Measurements from ENCODE around the gene BCL3. TPM values are rescaled to one million over a fixed set of nuclear protein-coding genes. Genes with fewer than 3 reads are reported as not detected.
"Not testable (repeated sequence)": the region's sequence is repeated elsewhere in the genome, so short reads cannot be mapped to it uniquely, and the experiment has no call there.

Gene BCL3
- total RNA-seq, 6 experiments from 2014 or later = 12.9 to 20.1 (median 16.7) TPM

DNA sequence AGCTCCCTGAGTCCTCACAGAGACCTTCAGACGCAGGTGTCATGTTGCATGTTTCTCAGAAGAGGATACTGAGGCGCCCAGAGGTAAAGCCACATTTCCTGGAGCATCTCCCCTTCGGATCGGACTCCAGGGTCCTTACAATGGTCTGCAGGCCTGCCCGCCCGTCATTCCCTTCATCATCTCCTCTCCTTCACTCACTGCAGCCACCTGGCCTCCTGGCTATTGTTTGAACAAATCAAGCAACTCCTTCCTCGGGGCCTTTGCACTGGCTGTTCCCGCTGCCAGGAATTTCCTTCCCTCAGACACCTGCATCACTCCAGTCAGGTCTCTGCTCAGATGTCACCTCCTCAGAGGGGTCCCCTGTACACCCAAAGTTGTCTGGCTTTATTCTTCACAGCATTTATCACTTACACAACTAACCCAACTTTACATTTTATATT lies 29.2 kb upstream of the BCL3 start:
- no peaks in the 10 kb centered on the region for H3K27me3 Mint-ChIP-seq (ENCODE audit: insufficient read depth)

DNA sequence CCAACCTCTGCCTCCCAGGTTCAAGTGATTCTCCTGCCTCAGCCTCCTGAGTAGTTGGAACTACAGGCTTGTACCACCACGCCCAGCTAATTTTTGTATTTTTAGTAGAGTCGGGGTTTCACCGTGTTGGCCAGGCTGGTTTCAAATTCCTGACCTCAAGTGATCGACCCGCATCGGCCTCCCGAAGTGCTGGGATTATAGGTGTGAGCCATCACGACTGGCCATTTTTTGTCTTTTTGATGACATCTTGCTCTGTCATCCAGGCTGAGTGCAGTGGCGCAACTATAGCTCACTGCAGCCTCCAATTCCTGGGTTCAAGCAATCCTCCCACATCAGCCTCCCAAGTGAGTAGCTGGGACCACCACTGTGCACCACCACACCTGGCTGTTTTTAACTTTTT lies 28.1 kb upstream of the BCL3 start:
- H3K36me3 Mint-ChIP-seq (ENCODE audit: low read depth); H3K4me3 Mint-ChIP-seq; H3K27me3 Mint-ChIP-seq (ENCODE audit: insufficient read depth); DNase-seq; H3K27ac Mint-ChIP-seq; H3K9me3 Mint-ChIP-seq: not testable (repeated sequence)
- peaks cover 52% of the 10 kb centered on the region for H3K4me1 Mint-ChIP-seq (ENCODE audit: low read depth)

More for the DNA sequence above, 29.2 kb upstream of the BCL3 start:
- Mint-ChIP-seq H3K36me3 (ENCODE audit: low read depth) (peaks cover 11% of the 10 kb centered on the region), H3K27ac (no peak overlapping the region), H3K4me3 (no peak overlapping the region), H3K4me1 (ENCODE audit: low read depth) (peaks cover 44% of the 10 kb centered on the region), H3K9me3 (peaks cover 16% of the 10 kb centered on the region)
- DNase-seq = no peak
- TF ChIP-seq CTCF (IDR thresholded peaks at IDR 0.05) = no peak

GRCh38 chr19:44720945-44721344 lies 27.6 kb upstream of the BCL3 start:
- Mint-ChIP-seq H3K4me1 (ENCODE audit: low read depth) (peaks cover 52% of the 10 kb centered on the region), H3K27me3 (ENCODE audit: insufficient read depth) (no peaks in the 10 kb centered on the region), H3K36me3 (ENCODE audit: low read depth) (no peaks in the 10 kb centered on the region), H3K27ac (no peak overlapping the region), H3K4me3 (no peak overlapping the region; the same call in 1 of the 2 replicates), H3K9me3 (peaks cover under 1% of the 10 kb centered on the region; the same call in 1 of the 2 replicates)
- TF ChIP-seq CTCF (IDR thresholded peaks at IDR 0.05) = no peak
- DNase-seq = no peak

GRCh38 chr19:44721369-44721768 lies 27.1 kb upstream of the BCL3 start:
- not testable (repeated sequence) for H3K27me3 Mint-ChIP-seq (ENCODE audit: insufficient read depth); DNase-seq; H3K4me3 Mint-ChIP-seq; H3K36me3 Mint-ChIP-seq (ENCODE audit: low read depth); H3K27ac Mint-ChIP-seq; H3K9me3 Mint-ChIP-seq
- H3K4me1 Mint-ChIP-seq (ENCODE audit: low read depth) = peaks cover 52% of the 10 kb centered on the region

DNA sequence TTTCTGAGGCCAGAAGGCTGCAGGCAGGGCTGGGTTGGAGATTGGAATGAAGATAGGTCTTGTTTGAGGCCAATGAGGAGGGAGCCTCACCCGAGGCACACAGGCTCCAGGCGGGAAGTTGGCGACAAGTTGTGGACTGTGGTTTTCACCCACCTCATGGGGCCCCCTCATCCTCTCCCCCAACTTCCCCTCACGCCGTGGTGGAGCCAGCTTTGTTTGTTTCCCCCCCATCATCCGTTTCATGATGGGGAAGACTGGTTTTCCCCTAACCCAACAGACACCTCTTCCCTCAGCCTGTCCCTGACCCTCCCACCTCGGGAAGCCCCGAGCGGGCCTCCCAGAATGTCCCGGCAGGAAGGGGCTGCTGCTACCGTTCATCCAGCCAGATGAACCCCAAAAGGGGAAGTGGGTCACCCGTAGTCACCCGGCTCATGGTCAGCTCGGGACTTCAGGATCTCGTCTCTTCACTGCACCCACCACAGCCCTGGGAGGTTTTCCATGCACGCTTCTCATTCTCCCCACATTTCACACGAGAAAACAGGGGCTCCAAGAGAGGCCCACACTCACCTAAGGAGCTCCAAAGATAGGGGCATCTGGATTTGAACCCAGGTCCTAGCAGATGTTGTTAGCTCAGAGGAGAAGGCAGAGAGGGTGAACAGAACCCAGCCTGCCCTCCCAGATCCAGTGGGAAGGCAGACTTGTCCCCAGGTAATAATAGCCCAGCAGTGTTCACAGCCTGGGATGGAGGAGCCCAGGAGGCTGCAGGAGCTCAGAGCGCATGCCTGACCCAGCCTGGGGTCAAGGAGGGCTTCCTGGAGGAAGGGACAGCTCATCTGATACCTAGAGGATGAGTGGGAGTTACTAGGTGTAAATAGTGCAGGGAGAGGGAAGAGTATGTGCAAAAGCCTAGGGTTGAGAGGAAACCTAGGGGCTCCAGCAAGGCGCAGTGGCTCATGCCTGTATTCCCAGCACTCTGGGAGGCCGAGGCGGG lies 26.1 kb upstream of the BCL3 start:
- no peaks in the 10 kb centered on the region for H3K36me3 Mint-ChIP-seq (ENCODE audit: low read depth)
- H3K4me3 Mint-ChIP-seq = no peak overlapping the region
- H3K27ac Mint-ChIP-seq = no peak overlapping the region
- no peak for DNase-seq
- TF ChIP-seq CTCF (IDR thresholded peaks at IDR 0.05) = no peak
- H3K9me3 Mint-ChIP-seq = no peaks in the 10 kb centered on the region
- no peaks in the 10 kb centered on the region for H3K27me3 Mint-ChIP-seq (ENCODE audit: insufficient read depth)
- H3K4me1 Mint-ChIP-seq (ENCODE audit: low read depth) = peaks cover 52% of the 10 kb centered on the region

DNA sequence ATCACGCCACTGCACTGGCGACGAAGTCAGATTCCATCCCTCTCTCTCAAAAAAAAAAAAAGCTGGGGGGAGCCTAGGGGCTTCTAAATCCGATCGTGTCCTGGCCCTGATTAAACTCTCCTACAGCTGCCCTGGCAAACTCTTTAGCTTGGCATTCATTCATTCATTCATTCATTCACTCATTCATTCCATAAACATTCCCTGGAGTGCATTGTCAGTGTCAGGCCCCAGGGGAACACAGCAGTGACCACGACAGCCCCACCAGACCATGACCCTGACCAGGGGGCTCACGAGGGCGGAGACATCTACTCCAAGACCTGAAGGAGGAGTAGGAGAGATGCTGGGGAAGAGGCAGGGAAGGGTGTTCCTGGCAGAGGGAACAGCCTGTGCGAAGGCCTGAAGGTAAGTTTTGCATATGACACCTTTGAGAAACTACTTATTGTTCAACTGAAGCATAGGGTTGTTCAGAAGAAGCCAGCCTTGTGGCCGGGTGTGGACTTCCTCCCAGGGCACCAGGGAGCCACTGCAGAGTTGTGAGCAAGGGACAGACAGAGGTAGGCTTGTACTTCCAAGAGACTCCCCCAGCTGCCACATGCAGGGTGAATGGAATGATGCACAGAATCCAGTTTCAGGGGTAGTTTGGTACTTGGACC lies 25.1 kb upstream of the BCL3 start:
- no peak for DNase-seq
- H3K4me3 Mint-ChIP-seq = no peak overlapping the region
- no peaks in the 10 kb centered on the region for H3K9me3 Mint-ChIP-seq
- peaks cover 46% of the 10 kb centered on the region for H3K4me1 Mint-ChIP-seq (ENCODE audit: low read depth)
- H3K36me3 Mint-ChIP-seq (ENCODE audit: low read depth) = no peaks in the 10 kb centered on the region
- no peaks in the 10 kb centered on the region; the same call in 1 of the 2 replicates for H3K27me3 Mint-ChIP-seq (ENCODE audit: insufficient read depth)
- no peak overlapping the region for H3K27ac Mint-ChIP-seq
- no peak for TF ChIP-seq CTCF (IDR thresholded peaks at IDR 0.05)
